Karpas-422 (cell line): ENCODE results near the gene GPR3. TPM values are rescaled to one million over a fixed set of nuclear protein-coding genes. Genes with fewer than 3 reads are reported as not detected.

ENCODE experiments used
- DNase-seq: peaks from one replicate; pipeline ENCODE4 v3.0.0-alpha.2; 2015
- H2AFZ ChIP-seq: fragments of 200-600 bp; sonication (generic); 2 replicates; pipeline ENCODE4 v1.6.1; 2014; ENCODE audit warnings: antibody characterized with exemption, low read length, mixed read lengths
- H3K27ac ChIP-seq: fragments of 200-600 bp; sonication (generic); 2 replicates; pipeline ENCODE4 v1.5.1; 2014; ENCODE audit warnings: mild to moderate bottlenecking, low read length, moderate library complexity
- H3K27me3 ChIP-seq: fragments of 200-600 bp; sonication (generic); 2 replicates; pipeline ENCODE4 v1.6.1; 2014; ENCODE audit warnings: low read length, mixed read lengths
- H3K36me3 ChIP-seq: fragments of 200-600 bp; sonication (generic); 2 replicates; pipeline ENCODE4 v1.6.1; 2014; ENCODE audit warnings: low read length, mixed read lengths; ENCODE audit not compliant: insufficient read depth
- H3K4me1 ChIP-seq: fragments of 200-600 bp; sonication (generic); 2 replicates; pipeline ENCODE4 v1.6.1; 2014; ENCODE audit warnings: mild to moderate bottlenecking, low read length, mixed read lengths
- H3K4me2 ChIP-seq: fragments of 200-600 bp; sonication (generic); 2 replicates; pipeline ENCODE4 v1.6.1; 2014; ENCODE audit warnings: low read length, low read depth, mild to moderate bottlenecking; ENCODE audit not compliant: poor library complexity, severe bottlenecking
- H3K4me3 ChIP-seq: fragments of 200-600 bp; sonication (generic); 2 replicates; pipeline ENCODE4 v1.5.1; 2014; ENCODE audit warnings: mild to moderate bottlenecking, antibody characterized with exemption, low read length, mixed read lengths
- H3K79me2 ChIP-seq: fragments of 200-600 bp; sonication (generic); 2 replicates; pipeline ENCODE4 v1.6.1; 2014; ENCODE audit warnings: mild to moderate bottlenecking, low read length, mixed read lengths
- H3K9ac ChIP-seq: fragments of 200-600 bp; sonication (generic); 2 replicates; pipeline ENCODE4 v1.6.0; 2014; ENCODE audit warnings: low read length
- H3K9me2 ChIP-seq: fragments of 200-600 bp; sonication (generic), shearing (Covaris generic); replicated peaks from 2 replicates; pipeline ENCODE4 v1.6.0; 2014; ENCODE audit warnings: mild to moderate bottlenecking, low read length, moderate library complexity; ENCODE audit not compliant: insufficient read depth
- H3K9me3 ChIP-seq: fragments of 300-700, 200-600 bp; sonication (generic); 2 replicates; pipeline ENCODE4 v1.6.1; 2014; ENCODE audit warnings: low read length, mixed read lengths
- H4K20me1 ChIP-seq: fragments of 200-600 bp; sonication (generic); 2 replicates; pipeline ENCODE4 v1.6.1; 2014; ENCODE audit warnings: mild to moderate bottlenecking, antibody characterized with exemption, low read length, low read depth; ENCODE audit not compliant: insufficient read depth
- total RNA-seq: library from RNA; depleted of rRNA; stranded (reverse); fragments of >200 nt; shearing (Covaris generic); gene quantifications from 2 replicates; pipeline ENCODE4 v1.2.3, GENCODE V29; 2014; ENCODE audit warnings: low replicate concordance

The GPR3 gene
- total RNA-seq, 1 experiment from 2014 or later, result 3.6 TPM

- no peaks in the 10 kb centered on the region for H4K20me1 ChIP-seq
These were observed 42.4 kb upstream of the GPR3 start for GRCh38 chr1:27349784-27350662.

GRCh38 chr1:27350663-27351540 is 41.5 kb upstream of the GPR3 start:
- no peak overlapping the region for H3K9ac ChIP-seq
- no peaks in the 10 kb centered on the region for H3K79me2 ChIP-seq
- no peaks in the 10 kb centered on the region for H4K20me1 ChIP-seq
- no peak for DNase-seq
- H3K36me3 ChIP-seq, result no peaks in the 10 kb centered on the region
- no peaks in the 10 kb centered on the region for H3K9me2 ChIP-seq
- no peak overlapping the region for H3K4me2 ChIP-seq
- H3K27ac ChIP-seq, result no peak overlapping the region
- no peak overlapping the region for H3K4me3 ChIP-seq
- H2AFZ ChIP-seq, result no peak overlapping the region
- no peaks in the 10 kb centered on the region for H3K27me3 ChIP-seq
- peaks cover 10% of the 10 kb centered on the region for H3K4me1 ChIP-seq
- H3K9me3 ChIP-seq, result no peaks in the 10 kb centered on the region

More at GRCh38 chr1:27349784-27350662, 42.4 kb upstream of the GPR3 start:
- Histone ChIP-seq H3K27me3 (no peaks in the 10 kb centered on the region), H3K9ac (no peak overlapping the region), H3K79me2 (no peaks in the 10 kb centered on the region), H3K4me3 (no peak overlapping the region), H3K36me3 (no peaks in the 10 kb centered on the region), H3K27ac (no peak overlapping the region), H3K4me1 (peaks cover 10% of the 10 kb centered on the region), H3K4me2 (peak overlapping the region; percentile 92), H3K9me3 (no peaks in the 10 kb centered on the region), H2AFZ (peak overlapping the region; percentile 65; the same call in 1 of the 2 replicates), H3K9me2 (no peaks in the 10 kb centered on the region)
- no peak for DNase-seq

DNA sequence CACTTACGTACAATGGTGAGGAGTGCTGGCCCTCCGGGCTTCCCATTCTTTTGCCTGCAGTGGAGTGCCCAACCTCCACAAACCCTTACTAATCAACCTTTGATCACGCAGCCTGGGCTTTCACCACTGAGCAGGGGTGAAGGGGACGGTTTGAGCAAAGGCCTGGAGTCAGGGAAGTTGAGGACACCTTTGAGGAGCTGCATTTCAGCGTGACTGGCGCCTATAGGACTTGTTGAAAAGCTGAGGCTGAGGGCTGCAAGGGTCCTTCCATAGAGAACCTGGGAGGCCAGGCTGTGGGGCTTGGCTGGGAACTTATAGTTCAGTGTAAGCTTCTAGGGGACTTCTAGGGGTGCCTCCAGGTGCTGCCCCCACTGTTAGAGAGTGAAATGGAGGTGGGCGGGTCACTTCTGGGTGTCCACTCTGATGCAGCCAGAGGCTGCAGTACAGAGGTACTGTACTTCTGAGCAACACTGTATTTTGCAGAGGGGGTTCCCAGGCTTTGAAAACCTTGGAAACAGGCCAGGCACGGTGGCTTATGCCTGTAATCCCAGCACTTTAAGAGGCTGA is 40.8 kb upstream of the GPR3 start:
- Histone ChIP-seq H4K20me1 (no peaks in the 10 kb centered on the region), H3K9ac (no peak overlapping the region), H3K27ac (no peak overlapping the region), H3K9me2 (no peaks in the 10 kb centered on the region), H3K4me3 (no peak overlapping the region), H2AFZ (no peak overlapping the region), H3K36me3 (no peaks in the 10 kb centered on the region), H3K9me3 (no peaks in the 10 kb centered on the region), H3K27me3 (no peaks in the 10 kb centered on the region), H3K4me2 (no peak overlapping the region), H3K4me1 (peaks cover 15% of the 10 kb centered on the region), H3K79me2 (no peaks in the 10 kb centered on the region)
- DNase-seq, result no peak

DNA sequence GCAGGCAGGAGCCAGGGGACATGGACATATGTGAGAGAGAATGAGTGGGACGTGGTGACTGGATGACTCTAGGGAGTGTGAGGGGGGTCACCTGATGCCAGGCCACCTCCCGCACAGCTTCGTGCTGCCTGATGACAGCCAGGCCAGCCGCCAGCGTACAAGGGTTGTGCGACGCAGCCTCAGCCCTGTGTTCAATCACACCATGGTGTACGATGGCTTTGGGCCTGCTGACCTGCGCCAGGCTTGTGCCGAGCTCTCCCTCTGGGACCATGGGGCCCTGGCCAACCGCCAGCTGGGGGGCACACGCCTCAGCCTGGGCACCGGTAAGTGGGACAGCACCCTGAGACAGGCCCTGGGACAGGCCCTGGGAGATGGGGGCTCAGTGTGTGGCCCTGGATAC is 39.3 kb upstream of the GPR3 start:
- H3K9me3 ChIP-seq, result no peaks in the 10 kb centered on the region
- no peaks in the 10 kb centered on the region for H3K9me2 ChIP-seq
- H2AFZ ChIP-seq, result no peak overlapping the region
- H3K4me1 ChIP-seq, result peaks cover 23% of the 10 kb centered on the region
- no peak overlapping the region for H3K4me3 ChIP-seq
- no peaks in the 10 kb centered on the region for H3K27me3 ChIP-seq
- no peak overlapping the region for H3K27ac ChIP-seq
- H3K9ac ChIP-seq, result no peak overlapping the region
- no peaks in the 10 kb centered on the region for H3K36me3 ChIP-seq
- H3K4me2 ChIP-seq, result no peak overlapping the region
- DNase-seq, result no peak
- H3K79me2 ChIP-seq, result no peaks in the 10 kb centered on the region
- H4K20me1 ChIP-seq, result no peaks in the 10 kb centered on the region

GRCh38 chr1:27353629-27354028 is 38.8 kb upstream of the GPR3 start:
- Histone ChIP-seq H3K9me2 (no peaks in the 10 kb centered on the region), H2AFZ (no peak overlapping the region), H3K4me1 (peaks cover 23% of the 10 kb centered on the region), H3K36me3 (no peaks in the 10 kb centered on the region), H3K4me3 (no peak overlapping the region), H3K9me3 (no peaks in the 10 kb centered on the region), H3K4me2 (no peak overlapping the region), H3K27ac (no peak overlapping the region), H4K20me1 (no peaks in the 10 kb centered on the region), H3K9ac (no peak overlapping the region), H3K27me3 (no peaks in the 10 kb centered on the region), H3K79me2 (no peaks in the 10 kb centered on the region)
- DNase-seq, result no peak

DNA sequence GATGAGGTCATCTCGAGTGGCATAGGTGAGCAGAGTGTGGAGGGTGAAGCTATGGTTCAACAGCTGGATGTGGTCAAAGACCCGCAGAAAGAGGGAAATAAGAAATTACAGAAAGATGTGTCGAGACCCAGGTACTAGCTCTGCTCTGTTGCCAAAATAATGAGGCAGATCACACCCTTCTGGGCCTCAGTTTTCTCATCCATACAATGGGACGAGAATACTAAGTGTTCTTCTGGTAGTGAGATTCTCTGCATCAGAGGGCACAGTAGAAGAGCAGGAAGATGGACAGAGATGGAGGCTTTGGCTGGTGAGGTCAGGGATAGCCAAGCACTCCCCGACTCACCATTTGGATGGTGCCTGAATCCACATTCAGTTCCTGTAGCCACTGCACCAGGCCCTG is 36.7 kb upstream of the GPR3 start:
- no peak overlapping the region for H3K27ac ChIP-seq
- H3K9me3 ChIP-seq, result no peaks in the 10 kb centered on the region
- no peaks in the 10 kb centered on the region for H3K79me2 ChIP-seq
- no peaks in the 10 kb centered on the region for H3K36me3 ChIP-seq
- H3K4me1 ChIP-seq, result peaks cover 13% of the 10 kb centered on the region
- DNase-seq, result no peak
- H3K27me3 ChIP-seq, result no peaks in the 10 kb centered on the region
- no peaks in the 10 kb centered on the region for H3K9me2 ChIP-seq
- no peaks in the 10 kb centered on the region for H4K20me1 ChIP-seq
- H3K4me3 ChIP-seq, result no peak overlapping the region
- no peak overlapping the region for H3K4me2 ChIP-seq
- no peak overlapping the region for H3K9ac ChIP-seq
- H2AFZ ChIP-seq, result no peak overlapping the region

DNA sequence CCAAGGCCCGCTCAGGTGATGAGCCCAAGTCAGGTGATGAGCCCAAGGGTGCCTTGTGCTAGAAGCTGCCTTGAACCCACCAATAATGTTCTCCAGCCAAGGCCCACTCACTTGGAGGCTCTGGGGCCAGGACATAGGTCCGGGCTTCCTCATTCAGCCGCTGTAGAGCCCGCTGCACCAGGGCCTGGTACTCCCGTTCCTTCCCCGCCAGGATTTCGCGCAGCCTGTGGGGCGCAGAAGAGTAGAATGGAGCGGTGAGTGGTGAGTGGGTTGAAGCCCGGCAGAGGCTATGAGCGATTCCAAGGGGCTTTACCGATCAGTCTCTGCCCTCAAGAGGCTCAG is 36.2 kb upstream of the GPR3 start:
- H3K4me2 ChIP-seq, result peak overlapping the region; percentile 64
- H3K9me2 ChIP-seq, result no peaks in the 10 kb centered on the region
- H3K4me3 ChIP-seq, result peak overlapping the region; percentile 58; the same call in 1 of the 2 replicates

More for the DNA sequence above, 36.2 kb upstream of the GPR3 start:
- H3K36me3 ChIP-seq, result no peaks in the 10 kb centered on the region
- no peaks in the 10 kb centered on the region for H3K9me3 ChIP-seq
- H4K20me1 ChIP-seq, result no peaks in the 10 kb centered on the region
- H3K4me1 ChIP-seq, result peaks cover 13% of the 10 kb centered on the region
- H3K79me2 ChIP-seq, result no peaks in the 10 kb centered on the region
- 0 out of 2 replicates have a peak overlapping the region, but pooled peaks have one; percentile 22 for H2AFZ ChIP-seq
- peak overlapping the region; percentile 65 for H3K9ac ChIP-seq
- H3K27ac ChIP-seq, result no peak overlapping the region
- no peaks in the 10 kb centered on the region for H3K27me3 ChIP-seq
- DNase-seq, result no peak
